HepG2 (cell line): ENCODE results near the gene ST13. TPM values are rescaled to one million over a fixed set of nuclear protein-coding genes. Genes with fewer than 3 reads are reported as not detected.

Experiments
- ATAC-seq: fragments of 200-7000 bp; cut with Tn5 transposase; 3 replicates; pipeline ENCODE4 v1.9.1; 2020; ENCODE audit warnings: mild to moderate bottlenecking, moderate library complexity
- BruUV-seq: library from RNA; stranded (reverse); fragments of 400-500 nt; replicated peaks from 2 replicates; lab custom pipeline; 2021; lab: Mats Ljungman, UMichigan
- CTCF ChIA-PET: fragments of 300-600 bp; formaldehyde crosslinking; extraction: SDS; loops from one replicate; lab custom pipeline; 2021; ENCODE audit warnings: low total read pairs, inconsistent platforms, low intra/inter-chr PET ratio; lab: Yijun Ruan, JAX
- POLR2A ChIA-PET: fragments of 350-600 bp; sonication (Branson Sonifier 250); formaldehyde crosslinking; loops from one replicate; lab custom pipeline; 2020; ENCODE audit warnings: antibody characterized with exemption, inconsistent platforms; lab: Yijun Ruan, JAX
- DNase-seq: peaks from one replicate; pipeline ENCODE4 v3.0.0-alpha.2; 2015; ENCODE audit warnings: low spot score
- FAIRE-seq: peaks from 3 replicates; lab custom pipeline; 2011; peaks lifted over from hg19 to GRCh38; lab: Jason Lieb, UNC
- H2AFZ ChIP-seq: one replicate; pipeline ENCODE4 v1.6.1; 2011; ENCODE audit warnings: low read length, inconsistent platforms
- H3K27ac ChIP-seq: fragments of 300-600 bp; 3 replicates; pipeline ENCODE4 v1.8.0; 2011; ENCODE audit warnings: mixed run types, mild to moderate bottlenecking, mixed read lengths, low read length, inconsistent platforms; ENCODE audit not compliant: insufficient read depth; ENCODE audit errors: extremely low read length
- H3K27me3 ChIP-seq, 2 experiments: fragments of 200-600 bp in 1 of 2; 2 replicates in 1 of 2; 3 replicates in 1 of 2; pipeline versions ENCODE4 v1.6.0 to v1.8.0; 2011; ENCODE audit warnings: low read length in 2 of 2, mild to moderate bottlenecking in 2 of 2, moderate library complexity in 2 of 2, inconsistent platforms in 1 of 2; ENCODE audit not compliant: insufficient read depth in 2 of 2, control insufficient read depth in 1 of 2
- H3K36me3 ChIP-seq, 2 experiments: fragments of 200-600 bp in 1 of 2; replicated peaks in 1 of 2; 2 replicates in 1 of 2; 3 replicates in 1 of 2; pipeline versions ENCODE4 v1.5.1 to v1.8.0; 2011; ENCODE audit warnings: low read length in 2 of 2, inconsistent platforms in 1 of 2; ENCODE audit not compliant: insufficient read depth in 2 of 2, control insufficient read depth in 1 of 2
- H3K4me1 ChIP-seq: 2 replicates; pipeline ENCODE4 v1.5.1; 2012; ENCODE audit warnings: low read length, inconsistent platforms; ENCODE audit not compliant: insufficient read depth
- H3K4me2 ChIP-seq: 2 replicates; pipeline ENCODE4 v1.6.0; 2011; ENCODE audit warnings: low read depth, low read length, inconsistent platforms
- H3K4me3 ChIP-seq, 3 experiments: fragments of 200-600 bp in 1 of 3; sonication (generic), shearing (Covaris generic) in 1 of 3; replicated peaks in 1 of 3; 2 replicates each; pipeline ENCODE4 v1.5.1; 2011 to 2016; ENCODE audit warnings: low read length in 3 of 3, inconsistent platforms in 2 of 3, low read depth in 2 of 3, mild to moderate bottlenecking in 2 of 3, control low read depth in 1 of 3, mixed read lengths in 1 of 3; ENCODE audit not compliant: insufficient read depth in 1 of 3
- H3K79me2 ChIP-seq: one replicate; pipeline ENCODE4 v1.6.1; 2011; ENCODE audit warnings: low read length, inconsistent platforms; ENCODE audit not compliant: insufficient read depth
- H3K9ac ChIP-seq: 2 replicates; pipeline ENCODE4 v1.6.0; 2011; ENCODE audit warnings: mild to moderate bottlenecking, low read depth, low read length, inconsistent platforms; ENCODE audit not compliant: insufficient read depth
- H3K9me3 ChIP-seq: 2 replicates; pipeline ENCODE4 v1.5.1; 2012; ENCODE audit warnings: mild to moderate bottlenecking, low read length
- H4K20me1 ChIP-seq: 2 replicates; pipeline ENCODE4 v1.6.0; 2011; ENCODE audit warnings: inconsistent platforms, mild to moderate bottlenecking, low read length, moderate library complexity; ENCODE audit not compliant: insufficient read depth
- GABPB1 ChIP-seq: IDR thresholded peaks from 2 replicates; pipeline ENCODE4 v1.6.1; 2016; ENCODE audit warnings: mild to moderate bottlenecking, missing genetic modification reagents, moderate library complexity, missing compliant biosample characterization
- MED1 ChIP-seq: sonication (generic); formaldehyde crosslinking; IDR thresholded peaks from 2 replicates; pipeline ENCODE4 v1.4.0; 2020; ENCODE audit warnings: missing genetic modification reagents
- POLR2G ChIP-seq: fragments of 200-400 bp; formaldehyde crosslinking; IDR thresholded peaks from 2 replicates; pipeline ENCODE4 v1.6.1; 2018; ENCODE audit warnings: mild to moderate bottlenecking, low read depth, low read length, moderate library complexity
- RBM39 ChIP-seq: fragments of 200-400 bp; formaldehyde crosslinking; IDR thresholded peaks from one replicate; pipeline ENCODE4 v1.6.1; 2018; ENCODE audit warnings: antibody characterized with exemption, mild to moderate bottlenecking, low read depth, low read length; ENCODE audit not compliant: poor library complexity, severe bottlenecking
- SMAD3 ChIP-seq: sonication (generic); formaldehyde crosslinking; IDR thresholded peaks from 2 replicates; pipeline ENCODE4 v1.4.0; 2020; ENCODE audit warnings: missing genetic modification reagents
- TBX2 ChIP-seq: sonication (generic); formaldehyde crosslinking; IDR thresholded peaks from 2 replicates; pipeline ENCODE4 v1.5.0; 2020; ENCODE audit warnings: missing genetic modification reagents, mild to moderate bottlenecking, borderline replicate concordance
- ZNF33A ChIP-seq: sonication (generic); formaldehyde crosslinking; IDR thresholded peaks from 2 replicates; pipeline ENCODE4 v1.5.1; 2020; ENCODE audit warnings: missing genetic modification reagents, mild to moderate bottlenecking, moderate library complexity, borderline replicate concordance
- WGBS: methylation state at CpG from one replicate; pipeline ENCODE4 v1.1.6; 2017; ENCODE audit warnings: low lambda C conversion rate; 5-methylcytosine and 5-hydroxymethylcytosine counted together
- in situ Hi-C: cut with HindIII; loops from 2 replicates; pipeline ENCODE4 v1.10.0; 2017; ENCODE audit warnings: low pct_unique_long_range_greater_than_20kb; ENCODE audit not compliant: extremely low pct_ligation_motif_present
- intact Hi-C: fragments of 100-400 bp; cut with micrococcal nuclease; formaldehyde crosslinking; loops from one replicate; pipeline ENCODE4 v1.10.0; 2022; ENCODE audit not compliant: unreplicated experiment
- polyA plus RNA-seq, 8 experiments: library from polyadenylated mRNA; depleted of rRNA in 3 of 8; stranded (reverse) in 7 of 8; unstranded in 1 of 8; fragments of >200 nt; fragmentation: Illumina TruSeq in 4 of 8; extraction: Trizol in 4 of 8; gene quantifications; 2 replicates each; pipeline versions ENCODE4 v1.2.1 to v1.2.3, GENCODE V29; 2011 to 2016; ENCODE audit warnings: low read depth in 4 of 8, missing spikeins in 1 of 8, mixed read lengths in 1 of 8; ENCODE audit not compliant: insufficient read depth in 1 of 8
- total RNA-seq, 5 experiments: library from RNA; depleted of rRNA; stranded (reverse); fragments of >200 nt; fragmentation: Illumina TruSeq; extraction: Trizol; gene quantifications; 2 replicates each; pipeline ENCODE4 v1.2.3, GENCODE V29; 2016; ENCODE audit warnings: low read depth in 1 of 5
- TF ChIP-seq, protein P1 (sequence below): sonication (generic); formaldehyde crosslinking; IDR thresholded peaks from 2 replicates; pipeline ENCODE4 v1.4.0; 2020; ENCODE audit warnings: missing genetic modification reagents; ENCODE audit errors: not compliant biosample characterization
- TF ChIP-seq, protein P2 (sequence below): sonication (generic); formaldehyde crosslinking; IDR thresholded peaks from 2 replicates; pipeline ENCODE4 v1.8.0; 2022; ENCODE audit warnings: missing genetic modification reagents, low read depth, mild to moderate bottlenecking, borderline replicate concordance

Gene ST13
- total and polyA plus RNA-seq, 2 of the 13 experiments (the other 11 are each of a cell fraction or from before 2014, with no cell fraction given): 110 to 274 TPM

DNA sequence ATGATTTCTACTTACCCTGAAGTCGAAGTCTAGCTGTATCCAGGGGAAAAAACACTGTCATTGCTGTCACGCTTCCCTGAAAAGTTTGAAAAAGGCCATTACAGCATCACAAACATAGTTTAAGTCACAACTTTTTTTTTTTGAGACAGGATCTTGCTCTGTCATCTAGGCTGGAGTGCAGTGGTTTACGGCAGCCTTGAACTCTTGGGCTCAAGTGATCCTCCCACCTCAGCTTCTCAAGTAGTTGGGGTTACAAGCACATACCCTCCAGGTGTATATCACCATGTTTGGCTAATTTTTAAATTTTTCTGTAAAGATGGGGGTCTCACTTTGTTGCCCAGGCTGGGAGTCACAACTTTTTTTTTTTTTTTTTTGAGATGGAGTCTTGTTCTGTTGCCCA is 57.4 kb downstream of the ST13 start:
- ATAC-seq (no peak), DNase-seq (no peak), FAIRE-seq (no peak)
- intact Hi-C loops: no loop called here
- WGBS: 96% methylated on average over 3 of the region's 3 CpGs
- Histone ChIP-seq H3K36me3 (0 out of 5 replicates have a peak, but pooled peaks cover 0 to 8% of the 10 kb centered on the region in 2 experiments), H3K27ac (no peak overlapping the region), H3K79me2 (peaks cover 2% of the 10 kb centered on the region), H3K4me1 (peaks cover 23% of the 10 kb centered on the region), H3K27me3 (no peaks in the 10 kb centered on the region), H3K4me2 (no peak overlapping the region), H3K4me3 (no peak overlapping the region), H3K9ac (no peak overlapping the region), H2AFZ (no peak overlapping the region), H4K20me1 (no peaks in the 10 kb centered on the region), H3K9me3 (no peaks in the 10 kb centered on the region)
- BruUV-seq: no TSS peak
- TF ChIP-seq GABPB1 (CRISPR knock-in tag) (no peak), MED1 (CRISPR knock-in tag) (no peak), RBM39 (no peak), ZNF33A (CRISPR knock-in tag) (no peak), SMAD3 (CRISPR knock-in tag) (no peak), TBX2 (CRISPR knock-in tag) (no peak), POLR2G (no peak)
- ChIA-PET POLR2A (no interaction called here), CTCF (no interaction called here)
- in situ Hi-C loops: no loop called here

DNA sequence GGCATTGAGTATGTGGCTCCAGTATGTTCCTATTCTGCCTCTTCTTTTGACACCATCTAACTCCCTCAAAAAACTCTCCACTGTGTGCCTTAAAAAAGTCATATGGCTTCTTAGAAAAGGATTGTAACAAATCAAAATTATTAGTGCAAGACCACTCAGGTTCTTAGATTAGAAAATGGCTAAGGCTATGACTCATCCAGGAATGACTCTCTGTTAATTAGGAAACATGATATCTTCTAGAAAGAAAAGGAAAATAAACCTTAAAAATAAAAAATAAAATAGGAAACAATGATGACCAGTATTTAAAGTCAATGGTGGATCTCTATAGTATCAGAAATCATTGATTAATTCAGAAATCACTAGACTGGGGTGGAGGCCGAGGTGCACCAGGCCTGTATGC is 59.0 kb downstream of the ST13 start:
- DNase-seq (no peak), ATAC-seq (no peak), FAIRE-seq (no peak)
- ChIA-PET CTCF (no interaction called here), POLR2A (no interaction called here)
- Histone ChIP-seq H3K4me3 (no peak overlapping the region), H3K27me3 (no peaks in the 10 kb centered on the region), H3K36me3 (peaks cover 1 to 4% of the 10 kb centered on the region in 2 experiments; a peak in 1 of 5 replicates), H3K27ac (no peak overlapping the region), H2AFZ (no peak overlapping the region), H3K9ac (no peak overlapping the region), H3K79me2 (peaks cover 2% of the 10 kb centered on the region), H3K4me1 (peaks cover 14% of the 10 kb centered on the region), H3K4me2 (no peak overlapping the region), H4K20me1 (no peaks in the 10 kb centered on the region), H3K9me3 (no peaks in the 10 kb centered on the region)
- WGBS: 100% methylated on average over 1 of the region's 1 CpG
- intact Hi-C loops: no loop called here
- in situ Hi-C loops: no loop called here
- BruUV-seq: no TSS peak
- TF ChIP-seq, protein P1, sequence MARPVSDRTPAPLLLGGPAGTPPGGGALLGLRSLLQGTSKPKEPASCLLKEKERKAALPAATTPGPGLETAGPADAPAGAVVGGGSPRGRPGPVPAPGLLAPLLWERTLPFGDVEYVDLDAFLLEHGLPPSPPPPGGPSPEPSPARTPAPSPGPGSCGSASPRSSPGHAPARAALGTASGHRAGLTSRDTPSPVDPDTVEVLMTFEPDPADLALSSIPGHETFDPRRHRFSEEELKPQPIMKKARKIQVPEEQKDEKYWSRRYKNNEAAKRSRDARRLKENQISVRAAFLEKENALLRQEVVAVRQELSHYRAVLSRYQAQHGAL: no peak
- TF ChIP-seq, protein P2, sequence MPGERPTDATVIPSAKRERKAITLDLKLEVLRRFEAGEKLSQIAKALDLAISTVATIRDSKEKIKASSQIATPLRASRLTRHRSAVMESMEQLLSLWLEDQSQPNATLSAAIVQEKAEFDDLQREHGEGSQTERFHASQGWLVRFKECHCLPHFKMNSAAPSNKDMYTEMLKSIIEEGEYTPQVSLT (CRISPR knock-in tag): no peak
